Stimulated activated CD4-positive, alpha-beta T cell treated with anti-CD3 and anti-CD28 coated beads, Interleukin-12 subunit alpha, Interleukin-12 subunit beta, amount 100 ng/mL, for 4 hours (primary cell): ENCODE results near the gene CSNK1G1.
A peak's percentile ranks its signal among the peaks of the same experiment; 100 is the strongest.
"Not testable (repeated sequence)": the region's sequence is repeated elsewhere in the genome, so short reads cannot be mapped to it uniquely, and the experiment has no call there.

ENCODE experiments used
- DNase-seq: peaks from one replicate; pipeline ENCODE4 v3.0.0-alpha.2; 2020

Gene CSNK1G1

DNA sequence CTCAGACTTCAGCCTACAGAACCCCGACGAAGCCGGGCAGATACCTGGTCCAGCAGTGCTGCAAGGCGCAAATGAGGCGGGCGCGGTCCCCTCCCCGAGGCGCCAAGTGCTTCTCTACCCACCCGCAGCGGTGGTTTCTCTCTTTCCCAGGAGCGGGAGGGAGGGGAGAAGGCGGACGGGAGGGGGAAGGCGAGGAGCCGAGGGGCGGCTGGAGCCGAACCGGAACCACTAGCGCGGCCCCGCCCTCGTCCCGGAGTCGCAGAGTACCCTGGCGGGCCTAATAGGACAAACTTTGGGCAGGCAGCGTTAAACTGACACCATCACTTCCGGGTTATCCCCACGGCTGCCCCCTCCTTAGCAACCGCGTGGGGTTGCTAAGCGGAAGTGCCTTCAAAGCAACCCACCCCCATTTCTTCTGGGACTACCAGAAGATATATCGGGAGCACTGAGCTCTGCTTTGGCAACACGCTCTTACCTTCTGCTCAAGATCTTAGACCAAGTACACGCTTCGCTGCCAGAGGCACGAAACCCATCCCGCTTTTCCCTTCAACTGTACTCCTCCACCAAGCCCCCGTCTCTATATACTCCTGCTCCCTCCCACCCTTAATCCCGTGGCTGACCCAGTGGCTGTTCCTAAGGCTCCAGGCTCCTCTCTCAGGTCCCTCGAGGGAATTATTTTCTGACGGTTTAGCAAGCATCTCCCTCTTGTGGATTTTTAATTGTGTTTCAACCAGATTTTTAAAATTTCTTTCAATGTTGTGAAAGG lies at the start of gene CSNK1G1:
CSNK1G1 (minus strand) TSS at position 230 of the 766 bp plus-strand sequence. CDS start 55,674 bp downstream, outside the sequence.
- DNase-seq, result peak; percentile 91

DNA sequence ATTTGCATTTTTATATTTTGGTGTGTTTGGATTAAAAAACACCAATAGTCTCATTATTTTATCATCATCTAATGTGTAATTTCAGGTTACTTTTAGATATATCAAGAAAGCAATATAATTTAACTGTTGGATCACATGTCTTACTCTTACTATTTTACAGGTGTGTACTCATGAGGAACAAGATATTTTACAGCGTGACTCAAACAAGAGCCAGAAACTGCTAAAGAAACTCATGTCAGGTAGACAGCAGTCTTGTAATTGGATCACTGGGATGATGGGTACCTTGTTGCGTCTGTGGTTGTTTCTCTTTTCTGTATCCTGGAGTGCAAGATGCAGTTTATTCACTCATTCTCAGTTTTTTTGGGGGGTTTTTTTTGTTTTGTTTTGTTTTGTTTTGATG lies 44.6 kb upstream of the CSNK1G1 start:
- DNase-seq, result no peak

DNA sequence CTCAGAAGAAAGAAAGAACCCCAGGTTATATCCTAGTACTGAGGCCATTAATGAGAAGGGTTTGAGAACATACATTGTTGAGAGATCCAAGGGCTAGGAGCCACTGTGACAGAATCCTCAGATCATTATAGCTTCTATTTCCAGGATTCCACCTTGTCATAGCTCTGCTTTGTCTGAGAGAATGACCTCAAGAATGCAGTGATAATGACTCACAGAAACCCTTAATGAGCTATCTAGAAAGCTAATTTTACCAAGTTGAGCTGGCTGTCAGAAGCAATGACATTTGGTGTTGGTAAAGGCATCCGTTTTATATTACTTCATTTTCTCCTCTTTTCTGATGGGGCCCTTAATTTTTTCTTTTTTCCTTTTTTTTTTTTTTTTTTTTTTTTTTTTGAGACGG lies 42.6 kb upstream of the CSNK1G1 start:
- no peak for DNase-seq

DNA sequence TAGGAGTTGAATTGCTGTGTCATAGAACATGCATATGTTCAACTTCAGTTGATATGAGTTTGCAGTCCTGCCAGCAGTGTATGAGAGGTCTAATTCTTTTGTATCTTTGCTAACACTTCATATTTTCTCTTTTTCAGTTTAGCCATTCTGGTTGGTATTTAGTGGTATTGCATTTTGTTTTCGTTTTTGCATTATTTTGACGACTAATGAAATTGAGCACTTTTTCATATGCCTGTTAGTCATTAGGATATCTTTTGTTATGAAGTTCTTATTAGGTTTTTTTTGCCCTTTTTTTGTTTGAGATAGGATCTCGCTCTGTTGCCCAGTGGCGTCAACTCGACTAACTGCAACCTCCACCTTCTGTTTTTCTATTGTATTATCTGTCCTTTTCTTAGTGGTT lies 40.8 kb upstream of the CSNK1G1 start:
- DNase-seq, result no peak

DNA sequence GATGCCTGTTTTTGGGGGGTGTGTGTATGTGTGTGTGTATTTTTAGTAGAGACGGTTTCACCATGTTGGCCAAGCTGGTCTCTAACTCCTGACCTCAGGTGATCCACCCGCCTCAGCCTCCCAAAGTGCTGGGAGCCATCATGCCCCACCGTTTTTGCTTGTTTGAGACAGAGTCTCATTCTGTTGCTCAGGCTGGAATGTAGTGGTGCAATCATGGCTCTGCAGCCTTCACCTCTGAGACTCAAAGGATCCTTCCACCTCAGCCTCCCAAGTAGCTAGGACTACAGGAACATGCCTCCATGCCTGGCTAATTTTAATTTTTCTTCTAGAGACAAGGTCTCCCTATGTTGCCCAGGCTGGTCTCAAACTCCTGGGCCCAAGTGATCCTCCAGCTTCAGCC lies 36.5 kb upstream of the CSNK1G1 start:
- DNase-seq, result not testable (repeated sequence)

DNA sequence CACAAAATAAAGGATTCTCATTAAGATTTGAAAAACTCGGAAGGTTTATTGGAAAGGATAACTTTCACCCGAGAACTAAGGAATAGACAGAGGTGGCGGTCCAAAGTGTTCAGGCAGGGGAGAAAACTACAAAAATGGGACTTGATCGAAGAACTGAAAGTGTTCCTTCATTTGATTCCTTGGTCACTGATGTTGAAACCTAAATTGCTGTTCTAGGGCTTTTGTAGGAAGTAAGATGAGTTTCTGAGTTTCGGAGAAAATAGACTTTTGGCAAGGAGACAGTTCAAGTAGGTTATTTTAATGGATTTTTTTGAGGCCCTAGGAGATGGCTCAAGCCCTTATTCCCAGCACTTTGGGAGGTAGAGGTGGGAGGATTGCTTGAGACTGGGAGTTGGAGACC lies 33.1 kb upstream of the CSNK1G1 start:
- DNase-seq, result no peak

DNA sequence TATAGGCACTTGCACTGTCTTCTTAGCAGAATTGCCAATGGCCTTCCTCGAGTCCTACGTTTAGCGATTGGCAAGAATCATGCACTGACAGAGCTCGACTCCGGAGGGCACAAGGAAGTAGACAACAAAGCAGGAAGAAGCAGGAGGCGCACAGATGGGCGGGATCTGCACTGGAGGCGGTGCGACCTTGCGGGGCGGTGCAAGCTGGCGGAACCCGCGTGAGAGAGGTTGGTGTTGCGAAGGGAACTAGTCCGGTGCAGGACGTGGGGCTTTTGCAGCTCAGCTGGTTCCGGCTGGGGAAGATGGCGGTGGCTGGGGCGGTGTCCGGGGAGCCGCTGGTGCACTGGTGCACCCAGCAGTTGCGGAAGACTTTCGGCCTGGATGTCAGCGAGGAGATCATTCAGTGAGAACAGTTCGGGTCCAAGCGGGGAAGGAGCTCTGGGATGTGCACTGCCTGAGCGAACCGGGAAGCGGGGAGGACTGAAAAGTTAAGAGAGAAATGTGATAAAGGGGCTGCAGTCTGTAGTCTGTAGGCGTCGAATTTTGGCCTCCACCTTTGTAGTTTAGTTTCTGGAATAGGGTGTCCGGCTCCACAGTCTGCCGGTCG lies 31.7 kb upstream of the CSNK1G1 start, which contains the start of gene TRIP4:
TRIP4 (plus strand) TSS at position 275 of the 607 bp plus-strand sequence; CDS start at position 303, 28 bp downstream.
- DNase-seq, result peak; percentile 93

DNA sequence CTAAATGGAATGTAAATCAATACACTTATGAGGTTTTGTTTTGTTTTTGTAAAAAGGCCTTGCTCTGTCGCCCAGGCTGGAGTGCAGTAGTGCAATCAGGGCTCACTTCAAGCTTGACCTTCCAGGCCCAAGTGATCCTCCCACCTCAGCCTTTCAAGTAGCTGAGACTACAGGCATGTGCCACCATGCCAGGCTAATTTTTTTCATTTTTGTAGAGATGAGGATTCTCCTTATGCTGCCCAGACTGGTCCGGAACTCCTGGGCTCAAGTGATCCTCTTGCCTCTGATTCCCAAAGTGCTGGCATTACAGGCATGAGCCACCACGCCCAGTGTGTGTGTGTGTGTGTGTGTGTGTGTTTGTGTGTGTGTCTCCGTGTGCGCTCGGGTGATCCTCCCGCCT lies 30.3 kb upstream of the CSNK1G1 start:
- no peak for DNase-seq

DNA sequence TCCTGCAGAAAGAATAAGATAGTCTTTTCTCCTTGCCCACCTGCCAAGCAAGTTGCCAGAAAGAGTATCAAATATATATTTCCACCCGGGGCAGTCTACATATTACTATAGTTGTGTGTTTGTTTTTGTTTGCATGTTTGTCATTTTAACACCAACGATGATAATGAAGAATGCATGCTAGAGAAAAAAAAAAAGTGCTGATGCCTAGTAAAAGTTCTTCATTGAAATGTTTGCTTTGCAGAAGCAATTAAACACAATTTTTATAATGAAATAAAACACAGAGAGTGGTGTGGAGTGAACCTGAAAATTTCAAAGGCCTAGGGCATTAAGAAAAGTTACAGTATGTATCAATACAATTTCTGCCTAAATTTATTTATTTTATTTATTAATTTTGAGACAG lies 27.8 kb upstream of the CSNK1G1 start:
- no peak for DNase-seq

DNA sequence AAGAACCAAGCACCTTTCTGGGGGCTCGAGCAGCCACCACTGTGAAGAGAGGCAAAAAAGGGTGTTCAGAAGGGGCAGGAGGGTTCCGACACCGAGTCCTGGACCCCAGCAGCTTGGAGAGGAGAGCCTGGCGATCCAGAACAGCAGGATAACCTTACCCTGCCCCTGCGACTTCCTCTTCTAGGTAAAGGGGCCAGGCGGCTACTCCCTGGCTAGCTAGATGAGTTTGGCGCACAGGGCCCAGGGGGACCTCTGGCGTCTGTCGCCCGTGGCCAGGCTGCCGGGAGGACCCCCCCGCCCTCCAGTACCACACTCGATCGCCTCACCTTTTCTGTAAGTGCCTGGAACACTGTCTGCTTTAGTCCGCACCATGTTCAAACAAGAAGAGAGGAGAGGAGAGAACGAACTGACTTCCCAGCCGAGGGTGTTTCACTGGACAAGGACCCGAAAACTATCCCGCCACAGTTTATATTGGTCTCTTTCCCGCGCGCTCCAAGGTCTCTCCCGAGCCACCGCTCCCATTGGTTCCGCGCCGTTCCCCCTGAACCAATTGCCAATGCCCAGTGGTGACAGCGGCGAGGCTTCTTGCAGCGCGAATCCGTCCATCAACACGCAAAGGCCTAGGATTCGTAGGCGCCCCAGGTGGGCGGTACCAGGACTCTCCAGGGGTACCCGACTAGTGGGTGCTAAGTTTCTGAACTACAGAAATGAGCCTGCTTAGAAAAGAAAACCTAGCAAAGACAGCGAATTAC lies 25.2 kb upstream of the CSNK1G1 start, which contains the start of gene PCLAF:
PCLAF (minus strand) TSS at position 442 of the 752 bp plus-strand sequence; CDS start at position 372, 70 bp downstream.
- DNase-seq, result peak; percentile 89

DNA sequence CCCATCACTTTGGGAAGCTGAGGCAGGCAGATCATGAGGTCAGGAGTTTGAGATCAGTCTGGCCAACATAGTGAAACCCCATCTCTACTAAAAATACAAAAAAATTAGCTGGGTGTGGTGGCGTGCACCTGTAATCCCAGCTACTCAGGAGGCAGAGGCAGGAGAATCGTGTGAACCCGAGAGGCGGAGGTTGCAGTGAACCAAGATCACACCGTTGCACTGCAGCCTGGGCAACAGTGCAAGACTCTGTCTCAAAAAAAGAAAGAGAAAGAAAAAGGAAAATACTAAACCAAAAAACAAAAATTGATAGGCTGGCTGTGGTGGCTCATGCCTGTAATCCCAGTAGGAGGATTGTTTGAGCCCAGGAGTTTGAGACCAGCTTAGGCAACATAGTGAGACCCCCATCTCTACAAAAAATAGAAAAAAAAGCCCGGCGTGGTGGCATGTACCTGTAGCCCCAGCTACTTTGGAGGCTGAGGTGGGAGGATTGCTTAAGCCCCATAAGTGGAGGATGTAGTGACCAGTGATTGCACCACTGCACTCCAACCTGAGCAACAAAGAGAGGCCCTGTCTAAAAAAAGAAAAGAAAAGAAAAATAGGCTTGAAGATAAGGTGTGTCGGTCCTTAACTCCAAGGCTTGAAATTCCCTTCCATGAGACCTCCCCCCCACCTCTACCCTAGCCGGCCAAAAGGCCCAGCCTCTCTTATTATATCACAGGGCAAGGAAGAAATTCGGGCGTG lies 24.3 kb upstream of the CSNK1G1 start:
- not testable (repeated sequence) for DNase-seq

DNA sequence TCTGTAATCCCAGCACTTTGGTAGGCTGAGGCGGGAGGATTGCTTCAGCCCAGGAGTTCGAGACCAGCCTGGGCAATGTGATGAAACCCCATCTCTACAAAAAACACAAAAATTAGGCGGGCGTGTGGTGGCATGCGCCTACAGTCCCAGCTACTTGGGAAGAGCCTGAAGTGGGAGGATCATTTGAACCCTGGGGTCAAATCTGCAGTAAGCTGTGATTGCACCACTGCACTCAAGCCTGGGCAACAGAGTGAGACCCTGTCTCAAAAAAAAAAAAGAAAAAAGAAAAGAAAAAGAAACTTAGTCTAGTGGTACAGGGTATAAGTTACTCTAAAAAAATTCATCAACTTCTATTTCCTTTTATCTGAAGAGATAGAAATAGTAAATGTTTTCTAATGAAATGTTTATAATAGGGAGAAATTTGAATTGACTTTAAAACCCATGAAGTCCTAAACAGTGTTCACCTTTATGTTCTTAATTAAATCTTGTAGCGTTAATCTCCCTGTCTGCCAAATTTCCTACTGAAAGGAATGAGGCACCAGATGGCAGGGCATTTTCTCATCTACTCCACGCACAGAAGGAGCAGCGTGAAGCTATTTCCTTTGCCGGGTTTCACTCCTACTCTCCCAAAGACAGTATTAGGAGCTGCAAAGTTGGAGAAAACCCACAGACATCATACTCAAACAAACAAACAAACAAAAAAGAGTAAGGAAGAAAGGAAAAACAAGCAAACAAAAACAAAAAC lies 23.4 kb upstream of the CSNK1G1 start:
- no peak for DNase-seq

DNA sequence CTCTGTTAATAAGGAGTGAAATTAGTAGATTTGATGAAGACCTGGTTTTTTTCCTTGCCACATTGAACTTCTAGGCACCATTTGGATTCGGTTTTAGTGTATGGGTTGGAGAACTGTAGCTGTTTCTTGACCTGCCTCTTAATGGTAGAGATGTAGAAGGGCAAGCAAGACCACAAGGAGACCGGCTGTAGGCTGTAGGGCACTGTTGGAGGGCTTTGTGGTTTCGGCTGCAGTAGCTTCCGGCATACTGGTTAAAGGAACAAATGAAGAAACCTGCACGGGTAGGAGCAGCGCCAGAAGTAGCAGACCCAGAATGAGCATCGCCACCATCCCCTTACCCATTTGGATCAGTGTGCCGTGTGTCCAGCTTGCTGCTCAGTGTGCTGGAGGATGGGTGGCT lies 17.4 kb upstream of the CSNK1G1 start:
- no peak for DNase-seq

DNA sequence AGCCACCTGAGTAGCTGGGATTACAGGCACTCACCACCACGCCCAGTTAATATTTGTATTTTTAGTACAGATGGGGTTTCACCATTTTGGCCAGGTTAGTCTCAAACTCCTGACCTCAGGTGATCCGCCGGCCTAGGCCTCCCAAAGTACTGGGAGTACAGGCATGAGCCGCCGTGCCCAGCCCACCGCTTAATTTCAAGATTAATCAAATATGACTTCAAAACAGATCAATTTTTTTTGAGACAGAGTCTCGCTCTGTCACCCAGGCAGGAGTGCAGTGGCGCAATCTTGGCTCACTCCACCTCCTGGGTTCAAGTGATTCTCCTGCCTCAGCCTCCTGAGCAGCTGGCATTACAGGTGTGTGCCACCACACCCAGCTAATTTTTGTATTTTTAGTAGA lies 15.4 kb upstream of the CSNK1G1 start:
- not testable (repeated sequence) for DNase-seq

DNA sequence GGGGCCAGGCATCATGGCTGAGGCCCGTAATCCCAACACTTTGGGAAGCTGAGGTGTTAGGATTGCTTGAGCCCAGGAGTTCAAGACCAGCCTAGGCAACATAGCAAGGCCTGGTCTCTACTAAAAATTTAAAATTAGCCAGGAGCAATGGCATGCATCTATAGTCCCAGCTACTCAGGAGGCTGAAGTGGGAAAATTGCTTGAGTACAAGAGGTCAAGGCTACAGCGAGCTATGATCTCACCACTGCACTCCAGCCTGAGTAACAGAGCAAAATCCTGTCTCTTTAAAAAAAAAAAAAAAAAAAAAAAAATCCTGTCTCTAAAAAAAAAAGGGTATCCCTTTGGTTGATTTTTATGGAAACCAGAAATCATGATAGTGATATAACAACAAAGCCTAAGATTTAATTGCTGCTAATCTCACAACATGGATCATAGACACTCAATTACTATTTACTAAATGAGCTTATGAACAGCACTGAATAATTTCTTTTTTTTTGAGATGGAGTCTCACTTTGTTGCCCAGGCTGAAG lies 13.2 kb upstream of the CSNK1G1 start:
- DNase-seq, result no peak

DNA sequence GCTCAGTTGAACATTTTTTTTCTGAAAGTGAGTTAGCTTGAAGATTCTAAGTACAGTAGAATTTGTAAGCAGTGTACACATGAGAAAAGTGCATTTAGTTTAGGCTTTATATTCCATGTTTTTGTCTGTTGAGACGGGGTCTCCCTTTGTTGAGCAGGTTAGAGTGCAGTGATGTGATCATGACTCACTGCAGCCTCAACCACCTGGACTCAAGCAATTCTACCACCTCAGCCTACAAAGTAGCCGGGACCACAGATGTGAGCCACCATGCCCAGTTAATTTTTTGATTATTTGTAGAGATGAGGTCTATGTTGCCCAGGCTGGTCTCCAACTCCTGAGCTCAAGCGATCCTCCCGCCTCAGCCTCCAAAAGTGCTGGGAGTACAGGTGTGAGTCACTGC lies 5.3 kb upstream of the CSNK1G1 start:
- no peak for DNase-seq

DNA sequence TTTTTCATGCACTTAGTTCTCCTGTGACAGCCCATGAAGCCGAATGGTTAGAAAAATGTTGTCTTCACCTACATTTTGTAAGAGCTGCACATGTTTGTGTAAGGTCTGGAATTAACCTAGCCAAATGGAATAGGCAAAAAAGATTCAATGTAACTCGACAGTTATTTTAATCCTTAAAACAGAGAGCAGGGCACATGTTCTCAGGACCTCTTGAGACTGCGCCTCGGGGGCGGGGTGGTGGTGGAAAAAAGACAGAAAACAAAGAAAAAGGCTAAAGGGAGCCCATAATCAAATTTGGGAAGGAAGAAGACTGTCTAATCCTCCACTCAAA lies 702 bp upstream of the CSNK1G1 start:
- no peak for DNase-seq

DNA sequence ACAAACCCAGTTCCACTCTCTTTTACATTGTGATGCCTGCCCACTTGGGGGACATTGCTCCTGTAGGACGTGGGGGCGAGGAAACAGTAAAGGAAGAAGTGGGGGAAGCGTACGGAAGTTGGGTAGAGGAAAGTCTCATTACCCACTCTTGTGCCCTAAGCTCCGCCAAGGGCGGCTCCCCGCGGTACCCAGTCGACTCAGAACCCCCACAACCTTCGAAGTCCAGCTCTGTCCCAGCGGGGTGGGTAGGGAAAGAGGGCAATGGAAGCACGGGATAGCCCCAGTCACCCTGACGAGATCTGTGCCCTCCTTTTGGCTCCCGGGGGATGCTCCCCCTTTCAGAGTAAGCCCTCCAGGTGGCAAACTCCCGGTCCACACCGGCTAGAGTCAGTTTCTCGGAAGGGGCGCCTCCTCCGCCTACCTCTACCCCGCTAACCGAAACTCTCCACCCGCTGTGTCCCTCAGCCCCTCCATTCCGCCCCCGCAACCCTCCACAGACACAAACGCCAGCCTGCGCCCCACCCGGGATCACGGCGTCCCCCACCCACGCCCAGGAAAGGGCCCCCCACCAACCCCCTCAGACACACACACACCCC lies 527 bp downstream of the CSNK1G1 start:
- DNase-seq, result peak; percentile 46

DNA sequence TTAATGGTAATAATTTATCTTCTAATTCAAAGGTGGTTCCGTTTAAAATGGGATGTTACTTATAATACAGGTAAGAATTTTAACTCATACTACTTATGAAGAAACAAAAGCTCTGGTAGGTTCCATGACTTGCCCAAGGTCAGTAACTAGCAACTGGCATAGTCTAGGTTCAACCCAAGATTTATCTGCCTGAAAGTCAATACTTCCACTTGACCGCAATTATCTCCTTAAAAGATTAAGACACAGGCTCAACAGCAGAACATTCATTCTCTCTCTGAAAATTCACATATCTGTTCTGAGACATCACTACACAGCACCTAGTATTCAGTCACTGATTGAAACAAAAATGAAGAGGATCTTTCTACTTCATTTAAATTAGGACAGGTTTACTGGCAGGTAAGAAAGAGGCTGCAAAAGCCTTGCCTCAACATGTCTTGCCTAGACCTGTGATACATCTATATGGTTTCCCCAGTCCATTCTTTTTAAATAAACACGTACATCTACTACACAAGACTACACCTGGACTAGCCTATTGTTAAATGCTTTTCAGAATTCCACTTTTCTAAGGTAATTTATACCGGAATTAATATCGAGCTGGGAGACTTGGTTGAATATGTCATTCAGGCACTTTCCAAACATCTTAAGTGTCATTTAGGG lies 1.2 kb downstream of the CSNK1G1 start:
- no peak for DNase-seq

DNA sequence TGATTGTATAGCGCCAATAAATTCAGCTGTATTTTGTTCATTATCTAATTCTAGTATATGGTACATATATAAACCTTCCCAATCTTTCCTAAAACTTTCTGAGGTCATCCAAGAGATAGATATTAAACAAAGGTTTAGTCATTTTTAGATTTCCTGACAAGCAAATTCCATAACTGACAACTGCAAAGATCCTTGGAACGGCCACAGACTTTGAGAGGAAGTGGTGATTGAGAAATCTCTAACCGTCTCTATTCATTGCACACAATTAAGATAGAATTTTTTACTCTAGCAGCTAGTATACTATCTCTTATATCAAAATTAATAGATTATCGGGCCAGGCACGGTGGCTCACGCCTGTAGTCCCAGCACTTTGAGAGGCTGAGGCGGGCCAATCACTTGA lies 4.7 kb downstream of the CSNK1G1 start:
- DNase-seq, result no peak

DNA sequence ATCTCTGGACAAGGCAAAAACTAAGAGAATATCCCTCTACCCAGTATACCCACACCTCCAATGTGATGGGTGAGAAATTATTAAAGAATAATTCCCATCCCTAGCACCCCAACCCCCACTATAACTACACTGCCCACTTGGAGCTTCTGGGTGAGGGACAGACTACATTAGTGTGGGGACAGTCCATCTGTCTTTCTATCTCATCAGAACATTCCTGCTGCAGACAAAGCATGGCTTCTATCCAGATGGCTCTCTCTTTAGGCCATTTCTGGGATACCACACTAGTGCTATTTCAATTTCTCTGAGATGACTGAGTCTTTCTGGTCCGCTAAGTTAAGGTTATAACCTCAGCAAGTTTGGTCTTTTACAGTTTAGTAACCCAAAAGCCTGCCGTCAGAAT lies 6.6 kb downstream of the CSNK1G1 start:
- no peak for DNase-seq
